IPS-15b (cell line): ENCODE measurements around the gene RELN.
"Not testable (repeated sequence)": the region's sequence is repeated elsewhere in the genome, so short reads cannot be mapped to it uniquely, and the experiment has no call there.

ENCODE experiments used
- H3K27me3 ChIP-seq: one replicate; pipeline ENCODE4 v1.6.1; 2013; ENCODE audit warnings: low read length; ENCODE audit not compliant: control insufficient read depth, insufficient read depth
- H3K36me3 ChIP-seq: one replicate; pipeline ENCODE4 v1.6.1; 2013; ENCODE audit warnings: low read length; ENCODE audit not compliant: control insufficient read depth, insufficient read depth
- H3K4me1 ChIP-seq: one replicate; pipeline ENCODE4 v1.6.1; 2013; ENCODE audit warnings: mild to moderate bottlenecking, low read length; ENCODE audit not compliant: control insufficient read depth, insufficient read depth
- H3K4me3 ChIP-seq: one replicate; pipeline ENCODE4 v1.5.1; 2013; ENCODE audit warnings: low read depth, low read length
- H3K9ac ChIP-seq: one replicate; pipeline ENCODE4 v1.6.1; 2013; ENCODE audit warnings: low read depth, mild to moderate bottlenecking, low read length
- H3K9me3 ChIP-seq: one replicate; pipeline ENCODE4 v1.6.1; 2013; ENCODE audit warnings: mild to moderate bottlenecking, low read length; ENCODE audit not compliant: control insufficient read depth, insufficient read depth

The RELN gene

GRCh38 chr7:103989200-103989784 lies at the start of gene RELN:
Gene RELN (minus strand): TSS chr7:103989658. CDS start chr7:103989356, 302 bp downstream.
- H3K27me3 ChIP-seq = peaks cover 63% of the 10 kb centered on the region
- H3K36me3 ChIP-seq = no peaks in the 10 kb centered on the region
- no peaks in the 10 kb centered on the region for H3K9me3 ChIP-seq
- peak within 1 kb of the TSS; percentile 55 for H3K4me3 ChIP-seq
- no peaks in the 10 kb centered on the region for H3K4me1 ChIP-seq
- no peak within 1 kb of the TSS for H3K9ac ChIP-seq

- H3K4me3 ChIP-seq = no peak overlapping the region
- no peaks in the 10 kb centered on the region for H3K9me3 ChIP-seq
- no peaks in the 10 kb centered on the region for H3K27me3 ChIP-seq
- no peak overlapping the region for H3K9ac ChIP-seq
- H3K4me1 ChIP-seq = no peaks in the 10 kb centered on the region
- H3K36me3 ChIP-seq = no peaks in the 10 kb centered on the region
These were observed 48.7 kb upstream of the RELN start for GRCh38 chr7:104038136-104038535.

- H3K9ac ChIP-seq, H3K4me3 ChIP-seq, H3K4me1 ChIP-seq, H3K36me3 ChIP-seq, H3K27me3 ChIP-seq, H3K9me3 ChIP-seq: not testable (repeated sequence)
These were observed 47.4 kb upstream of the RELN start for GRCh38 chr7:104036889-104037288.

- no peak overlapping the region for H3K4me3 ChIP-seq
- H3K9me3 ChIP-seq = no peaks in the 10 kb centered on the region
- H3K4me1 ChIP-seq = no peaks in the 10 kb centered on the region
- H3K36me3 ChIP-seq = no peaks in the 10 kb centered on the region
- H3K9ac ChIP-seq = no peak overlapping the region
- H3K27me3 ChIP-seq = no peaks in the 10 kb centered on the region
These were observed 45.9 kb upstream of the RELN start for GRCh38 chr7:104035351-104035750.

- H3K9me3 ChIP-seq = no peaks in the 10 kb centered on the region
- H3K27me3 ChIP-seq = no peaks in the 10 kb centered on the region
- H3K4me1 ChIP-seq = no peaks in the 10 kb centered on the region
- H3K4me3 ChIP-seq = no peak overlapping the region
- H3K36me3 ChIP-seq = no peaks in the 10 kb centered on the region
- H3K9ac ChIP-seq = no peak overlapping the region
These were observed 45.2 kb upstream of the RELN start for GRCh38 chr7:104034679-104035078.

GRCh38 chr7:104033837-104034236 lies 44.4 kb upstream of the RELN start:
- H3K9me3 ChIP-seq = no peaks in the 10 kb centered on the region
- no peaks in the 10 kb centered on the region for H3K27me3 ChIP-seq
- no peaks in the 10 kb centered on the region for H3K36me3 ChIP-seq
- no peak overlapping the region for H3K4me3 ChIP-seq
- H3K4me1 ChIP-seq = no peaks in the 10 kb centered on the region
- no peak overlapping the region for H3K9ac ChIP-seq

GRCh38 chr7:104032486-104032885 lies 43.0 kb upstream of the RELN start:
- Histone ChIP-seq H3K27me3 (no peaks in the 10 kb centered on the region), H3K9me3 (no peaks in the 10 kb centered on the region), H3K4me1 (no peaks in the 10 kb centered on the region), H3K9ac (no peak overlapping the region), H3K36me3 (no peaks in the 10 kb centered on the region), H3K4me3 (no peak overlapping the region)

GRCh38 chr7:104029765-104030164 lies 40.3 kb upstream of the RELN start:
- no peaks in the 10 kb centered on the region for H3K4me1 ChIP-seq
- no peak overlapping the region for H3K9ac ChIP-seq
- H3K9me3 ChIP-seq = no peaks in the 10 kb centered on the region
- no peaks in the 10 kb centered on the region for H3K27me3 ChIP-seq
- no peaks in the 10 kb centered on the region for H3K36me3 ChIP-seq
- no peak overlapping the region for H3K4me3 ChIP-seq

- Histone ChIP-seq H3K36me3 (no peaks in the 10 kb centered on the region), H3K4me3 (no peak overlapping the region), H3K9ac (no peak overlapping the region), H3K4me1 (no peaks in the 10 kb centered on the region), H3K27me3 (no peaks in the 10 kb centered on the region), H3K9me3 (no peaks in the 10 kb centered on the region)
These were observed 35.2 kb upstream of the RELN start for GRCh38 chr7:104024632-104025031.

- no peaks in the 10 kb centered on the region for H3K27me3 ChIP-seq
These were observed 33.6 kb upstream of the RELN start for GRCh38 chr7:104023100-104023499.

GRCh38 chr7:104018425-104018824 lies 29.0 kb upstream of the RELN start:
- no peaks in the 10 kb centered on the region for H3K9me3 ChIP-seq
- no peaks in the 10 kb centered on the region for H3K36me3 ChIP-seq
- no peak overlapping the region for H3K4me3 ChIP-seq
- H3K27me3 ChIP-seq = no peaks in the 10 kb centered on the region
- H3K4me1 ChIP-seq = no peaks in the 10 kb centered on the region
- no peak overlapping the region for H3K9ac ChIP-seq

More at GRCh38 chr7:104023100-104023499, 33.6 kb upstream of the RELN start:
- Histone ChIP-seq H3K4me3 (no peak overlapping the region), H3K9ac (no peak overlapping the region), H3K4me1 (no peaks in the 10 kb centered on the region), H3K9me3 (no peaks in the 10 kb centered on the region), H3K36me3 (no peaks in the 10 kb centered on the region)

GRCh38 chr7:104017001-104017400 lies 27.5 kb upstream of the RELN start:
- H3K4me3 ChIP-seq = no peak overlapping the region
- no peaks in the 10 kb centered on the region for H3K4me1 ChIP-seq
- H3K36me3 ChIP-seq = no peaks in the 10 kb centered on the region
- no peak overlapping the region for H3K9ac ChIP-seq
- no peaks in the 10 kb centered on the region for H3K27me3 ChIP-seq
- H3K9me3 ChIP-seq = no peaks in the 10 kb centered on the region
